ENCODE data around the gene NR2F1-AS1.
"Not testable (repeated sequence)": the region's sequence is repeated elsewhere in the genome, so short reads cannot be mapped to it uniquely, and the experiment has no call there.

The NR2F1-AS1 gene

DNA sequence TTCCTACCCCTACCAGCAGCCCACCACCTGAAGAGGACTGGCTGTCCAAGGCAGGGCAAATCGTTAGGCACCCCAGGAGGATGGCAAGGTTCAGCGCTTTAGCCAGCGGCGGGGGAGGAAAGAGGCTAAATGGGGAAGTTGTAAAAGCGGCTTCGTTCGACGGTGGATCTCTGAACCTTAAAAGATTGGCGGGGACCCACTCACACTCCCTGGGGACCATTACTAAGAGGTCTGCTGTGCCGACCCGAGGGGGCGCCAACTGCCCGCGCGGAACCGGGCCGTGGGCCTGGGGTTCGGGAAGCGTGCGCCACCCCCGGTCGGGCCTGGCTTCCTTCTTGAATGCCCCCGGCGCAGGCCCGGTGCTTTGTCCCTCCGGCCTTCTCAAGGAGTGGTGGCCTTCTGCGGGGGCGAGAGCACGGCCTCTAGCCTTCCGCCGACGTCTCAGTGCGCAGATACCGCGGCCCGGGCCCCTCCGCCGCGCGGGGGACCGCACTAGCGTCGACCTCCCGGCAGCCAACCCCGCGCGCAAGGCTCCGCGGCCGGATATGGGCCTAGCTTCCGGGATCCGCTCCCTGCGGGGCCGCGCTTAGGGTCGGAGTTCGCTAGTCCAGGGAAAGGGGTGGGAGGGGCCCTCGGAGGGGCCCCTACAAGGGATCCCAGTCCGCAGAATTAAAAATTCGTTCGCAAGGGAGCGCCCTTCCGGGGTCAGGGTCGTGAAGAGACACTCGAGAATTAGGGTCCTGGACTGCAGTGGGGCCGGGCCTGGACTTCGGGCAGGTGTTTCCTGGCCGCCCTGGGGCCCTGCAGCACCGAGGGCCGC lies 10.5 kb downstream of the NR2F1-AS1 start:
- in situ Hi-C loops (cut with HindIII; ENCODE audit: low pct_ligation_motif_present, low pct_unique_long_range_greater_than_20kb, low sequenced_read_pairs): no loop called here
- no peak for DNase-seq

DNA sequence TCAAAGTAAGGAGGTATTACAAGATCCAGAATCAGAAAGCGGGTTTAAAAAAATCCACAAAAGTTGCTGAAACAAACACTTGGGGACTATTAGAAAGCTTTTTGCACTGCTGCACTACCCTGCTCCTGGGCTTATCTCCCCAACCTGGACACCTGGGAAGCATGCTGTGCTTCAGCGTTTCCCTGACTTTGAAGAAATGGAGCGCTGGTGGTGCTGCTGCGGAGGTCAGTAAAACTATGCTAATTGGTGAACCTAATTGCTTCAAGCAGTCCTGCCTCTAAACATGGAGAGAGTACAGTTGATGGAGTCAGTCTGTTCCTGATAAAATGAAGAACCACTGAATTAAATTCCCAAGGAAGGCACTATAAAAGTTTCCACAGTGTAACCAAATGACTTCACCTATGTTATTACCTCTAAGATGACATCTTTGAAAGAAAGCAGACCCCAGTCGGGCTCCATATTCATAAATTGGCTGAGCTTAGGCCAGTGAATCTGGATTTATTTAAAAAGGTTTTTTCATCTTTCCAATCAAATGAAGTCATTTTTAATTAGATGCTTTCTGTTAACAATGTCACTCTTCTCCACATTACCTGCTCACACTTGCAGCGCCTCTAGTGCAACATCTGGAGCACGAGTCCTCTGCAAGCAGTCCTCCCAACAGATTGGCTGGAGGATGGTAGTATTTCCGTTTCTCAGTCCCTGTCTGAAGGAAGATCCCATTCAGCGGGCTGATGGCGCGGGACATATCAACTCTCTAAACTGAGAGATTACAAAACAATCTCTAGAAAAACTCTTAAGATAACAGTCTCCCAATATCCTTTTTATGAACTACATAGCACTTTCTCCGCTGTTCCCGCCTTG lies 11.5 kb downstream of the NR2F1-AS1 start:
- DNase-seq: no peak
- in situ Hi-C loops (cut with HindIII; ENCODE audit: low pct_ligation_motif_present, low pct_unique_long_range_greater_than_20kb, low sequenced_read_pairs): no loop called here

GRCh38 chr5:93567424-93567823 lies 13.6 kb downstream of the NR2F1-AS1 start:
- in situ Hi-C loops (cut with HindIII; ENCODE audit: low pct_ligation_motif_present, low pct_unique_long_range_greater_than_20kb, low sequenced_read_pairs): no loop called here
- DNase-seq: no peak

DNA sequence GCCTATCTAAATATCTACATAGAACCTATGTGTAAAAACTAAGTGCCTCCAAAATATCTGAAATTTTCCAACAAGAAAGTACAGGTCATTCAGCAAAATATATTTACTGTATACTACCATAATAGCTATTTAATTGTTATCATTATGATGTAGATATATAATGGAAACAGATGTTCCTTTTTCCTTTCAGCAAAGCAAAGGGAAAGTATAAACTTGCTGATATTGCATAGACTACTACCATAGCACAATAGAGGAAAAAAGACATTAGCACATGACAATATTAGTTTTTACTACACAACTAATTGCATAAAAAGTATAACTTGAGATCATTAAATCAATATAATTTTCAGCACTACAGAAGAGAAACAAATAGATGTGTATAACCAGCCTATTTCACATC lies 14.9 kb downstream of the NR2F1-AS1 start:
- in situ Hi-C loops (cut with HindIII; ENCODE audit: low pct_ligation_motif_present, low pct_unique_long_range_greater_than_20kb, low sequenced_read_pairs): no loop called here
- no peak for DNase-seq

- no peak for DNase-seq
- in situ Hi-C loops (cut with HindIII; ENCODE audit: low pct_ligation_motif_present, low pct_unique_long_range_greater_than_20kb, low sequenced_read_pairs): no loop called here
Measured at GRCh38 chr5:93557021-93557604, 23.9 kb downstream of the NR2F1-AS1 start.

GRCh38 chr5:93549594-93549993 lies 31.4 kb downstream of the NR2F1-AS1 start:
- DNase-seq; in situ Hi-C loops (cut with HindIII; ENCODE audit: low pct_ligation_motif_present, low pct_unique_long_range_greater_than_20kb, low sequenced_read_pairs): not testable (repeated sequence)

DNA sequence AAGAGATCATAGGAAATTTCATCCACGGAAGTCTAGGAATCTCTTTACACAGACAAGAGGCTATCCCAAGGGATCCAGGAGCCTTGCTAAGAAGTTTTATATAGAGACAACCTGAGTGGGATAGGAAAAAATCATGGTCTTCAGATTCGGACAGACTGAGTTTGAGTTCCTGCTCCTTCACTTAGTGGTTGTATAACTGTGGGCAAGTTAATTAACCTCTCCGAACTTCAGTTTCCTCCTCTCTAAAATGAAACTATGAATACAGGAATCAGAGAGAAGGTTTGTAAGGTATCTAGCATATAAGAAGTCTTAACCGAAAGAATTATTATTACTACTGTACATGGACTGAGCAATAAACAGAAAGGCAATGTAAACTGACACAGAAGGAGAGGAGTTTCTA lies 35.1 kb downstream of the NR2F1-AS1 start:
- in situ Hi-C loops (cut with HindIII; ENCODE audit: low pct_ligation_motif_present, low pct_unique_long_range_greater_than_20kb, low sequenced_read_pairs): no loop called here
- no peak for DNase-seq

DNA sequence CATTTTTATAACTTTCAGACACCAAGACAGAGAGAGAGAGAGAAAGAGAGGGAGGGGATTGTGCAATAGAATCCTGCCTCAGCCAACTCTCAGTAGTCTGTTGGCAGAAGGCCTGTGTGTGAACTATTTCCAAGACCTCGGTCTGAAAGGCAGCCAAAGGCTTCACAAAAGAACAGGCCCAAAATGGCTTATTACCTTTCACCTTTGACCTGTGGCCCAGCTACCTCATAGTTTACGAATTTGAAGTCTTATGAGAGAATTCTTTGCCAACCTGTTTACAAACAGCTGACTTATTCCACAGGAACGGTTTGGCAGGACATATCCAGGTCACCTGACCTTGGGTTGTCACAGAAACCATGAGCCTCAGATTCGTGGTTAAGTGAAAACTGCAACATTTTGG lies 48.6 kb downstream of the NR2F1-AS1 start:
- in situ Hi-C loops (cut with HindIII; ENCODE audit: low pct_ligation_motif_present, low pct_unique_long_range_greater_than_20kb, low sequenced_read_pairs): no loop called here

DNA sequence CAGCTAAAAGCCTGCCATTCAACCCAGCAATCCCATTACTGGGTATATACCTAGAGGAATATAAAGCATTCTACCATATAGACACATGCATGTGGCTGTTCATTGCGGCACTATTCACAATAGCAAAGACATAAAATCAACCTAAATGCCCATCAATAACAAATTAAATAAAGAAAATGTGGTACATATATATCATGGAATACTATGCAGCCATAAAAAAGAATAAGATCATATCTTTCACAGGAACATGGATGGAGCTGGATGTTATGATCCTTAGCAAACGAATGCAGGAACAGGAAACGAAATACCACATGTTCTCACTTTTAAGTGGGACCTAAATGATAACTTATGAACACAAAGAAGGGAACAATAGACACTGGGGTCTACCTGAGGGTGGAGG lies 59.2 kb downstream of the NR2F1-AS1 start:
- in situ Hi-C loops (cut with HindIII; ENCODE audit: low pct_ligation_motif_present, low pct_unique_long_range_greater_than_20kb, low sequenced_read_pairs); DNase-seq: not testable (repeated sequence)

More for the DNA sequence above, 48.6 kb downstream of the NR2F1-AS1 start:
- no peak for DNase-seq

- no peak for DNase-seq
- in situ Hi-C loops (cut with HindIII; ENCODE audit: low pct_ligation_motif_present, low pct_unique_long_range_greater_than_20kb, low sequenced_read_pairs): no loop called here
Measured at GRCh38 chr5:93519740-93520139, 61.3 kb downstream of the NR2F1-AS1 start.

GRCh38 chr5:93517828-93518227 lies 63.2 kb downstream of the NR2F1-AS1 start:
- in situ Hi-C loops (cut with HindIII; ENCODE audit: low pct_ligation_motif_present, low pct_unique_long_range_greater_than_20kb, low sequenced_read_pairs): no loop called here

DNA sequence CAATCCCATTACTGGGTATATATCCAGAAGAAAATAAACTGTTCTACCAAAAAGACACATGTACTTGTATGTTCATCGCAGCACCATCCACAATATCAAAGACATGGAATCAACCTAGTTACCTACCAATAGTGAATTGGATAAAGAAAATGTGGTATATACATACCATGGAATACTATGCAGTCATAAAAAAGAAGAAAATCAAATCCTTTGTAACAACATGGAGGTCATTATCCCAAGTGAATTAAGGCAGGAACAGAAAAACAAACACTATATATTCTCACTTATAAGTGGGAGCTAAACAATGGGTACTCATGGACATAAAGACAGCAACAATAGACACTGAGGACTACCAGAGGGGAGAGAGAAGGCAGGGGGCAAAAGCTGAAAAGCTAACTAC lies 67.7 kb downstream of the NR2F1-AS1 start:
- in situ Hi-C loops (cut with HindIII; ENCODE audit: low pct_ligation_motif_present, low pct_unique_long_range_greater_than_20kb, low sequenced_read_pairs): no loop called here
- DNase-seq: no peak

More at GRCh38 chr5:93517828-93518227, 63.2 kb downstream of the NR2F1-AS1 start:
- no peak for DNase-seq

DNA sequence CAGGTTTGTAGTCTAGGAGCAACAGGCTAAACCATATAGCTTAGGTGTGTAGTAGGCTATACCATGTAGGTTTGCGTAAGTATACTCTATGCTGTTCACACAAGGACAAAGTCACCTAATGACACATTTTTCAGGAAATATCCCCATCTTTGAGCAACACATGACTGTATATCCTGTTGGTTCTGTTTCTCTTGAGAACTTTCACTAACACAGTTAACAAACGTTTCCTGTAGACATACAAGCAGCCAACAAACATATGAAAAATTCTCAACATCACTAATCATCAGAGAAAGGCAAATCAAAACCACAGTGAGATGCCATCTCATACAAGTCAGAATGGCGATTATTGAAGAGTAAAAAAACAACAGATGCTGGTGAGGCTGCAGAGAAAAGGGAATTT lies 68.2 kb downstream of the NR2F1-AS1 start:
- in situ Hi-C loops (cut with HindIII; ENCODE audit: low pct_ligation_motif_present, low pct_unique_long_range_greater_than_20kb, low sequenced_read_pairs): no loop called here
- no peak for DNase-seq

DNA sequence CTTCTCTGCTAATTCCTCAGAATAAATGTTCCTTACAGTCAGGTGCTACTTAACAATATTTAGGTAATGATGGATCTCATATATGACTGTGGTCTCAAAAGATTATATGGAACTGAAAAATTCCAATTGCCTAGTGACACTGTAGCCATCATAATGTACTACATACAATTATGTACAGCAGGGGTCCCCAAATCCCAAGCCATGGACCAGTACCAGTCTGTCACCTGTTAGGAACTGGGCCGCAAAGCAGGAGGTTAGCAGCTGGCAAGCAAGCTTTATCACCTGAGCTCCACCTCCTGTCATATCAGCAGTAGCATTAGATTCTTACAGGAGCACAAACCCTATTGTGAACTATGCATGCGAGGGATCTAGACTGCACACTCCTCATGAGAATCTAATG lies 69.6 kb downstream of the NR2F1-AS1 start:
- DNase-seq: no peak
- in situ Hi-C loops (cut with HindIII; ENCODE audit: low pct_ligation_motif_present, low pct_unique_long_range_greater_than_20kb, low sequenced_read_pairs): no loop called here

GRCh38 chr5:93510626-93511380 lies 70.2 kb downstream of the NR2F1-AS1 start:
- no peak for DNase-seq
- in situ Hi-C loops (cut with HindIII; ENCODE audit: low pct_ligation_motif_present, low pct_unique_long_range_greater_than_20kb, low sequenced_read_pairs): no loop called here

DNA sequence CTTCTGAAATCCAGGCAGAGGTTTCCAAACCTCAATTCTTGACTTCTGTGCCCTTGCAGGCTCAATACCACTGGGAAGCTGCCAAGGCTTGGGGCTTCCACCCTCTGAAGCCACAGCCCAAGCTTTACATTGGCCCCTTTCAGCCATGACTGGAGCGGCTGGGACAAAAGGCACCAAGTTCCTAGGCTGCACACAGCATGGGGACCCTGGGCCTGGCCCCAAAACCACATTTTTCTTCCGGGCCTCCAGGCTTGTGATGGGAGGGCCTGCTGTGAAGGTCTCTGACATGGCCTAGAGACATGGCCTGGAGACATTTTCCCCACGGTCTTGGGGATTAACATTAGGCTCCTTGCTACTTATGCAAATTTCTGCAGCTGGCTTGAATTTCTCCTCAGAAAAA lies 75.5 kb downstream of the NR2F1-AS1 start:
- DNase-seq; in situ Hi-C loops (cut with HindIII; ENCODE audit: low pct_ligation_motif_present, low pct_unique_long_range_greater_than_20kb, low sequenced_read_pairs): not testable (repeated sequence)

DNA sequence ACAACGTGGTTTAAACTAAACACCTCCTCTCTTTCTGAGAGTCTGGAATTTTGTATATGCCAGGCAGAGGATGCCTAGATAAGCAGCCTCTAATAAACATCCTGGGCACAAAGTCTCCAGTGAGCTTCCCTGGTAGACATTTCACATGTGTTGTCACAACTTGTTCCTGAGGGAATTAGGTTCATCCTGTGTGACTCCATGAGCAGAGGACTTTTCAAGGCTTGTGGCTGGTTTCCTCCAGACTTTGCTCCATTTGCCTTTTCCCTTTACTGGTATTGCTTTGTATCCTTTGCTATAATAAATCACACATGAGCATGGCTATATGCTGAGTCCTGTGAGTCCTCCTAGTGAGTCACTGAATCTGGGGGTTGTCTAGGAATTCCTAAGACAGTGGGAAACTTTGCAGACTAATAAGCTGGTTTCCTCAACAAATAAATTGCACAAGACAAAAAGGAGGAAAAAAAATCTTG lies 77.4 kb downstream of the NR2F1-AS1 start:
- in situ Hi-C loops (cut with HindIII; ENCODE audit: low pct_ligation_motif_present, low pct_unique_long_range_greater_than_20kb, low sequenced_read_pairs): no loop called here

GRCh38 chr5:93497096-93497495 lies 83.9 kb downstream of the NR2F1-AS1 start:
- no peak for DNase-seq
- in situ Hi-C loops (cut with HindIII; ENCODE audit: low pct_ligation_motif_present, low pct_unique_long_range_greater_than_20kb, low sequenced_read_pairs): no loop called here

More for the DNA sequence above, 77.4 kb downstream of the NR2F1-AS1 start:
- no peak for DNase-seq
